ENCODE results near the gene METTL21C.

GRCh38 chr13:102693250-102693649 lies 1.6 kb downstream of the METTL21C start:
- TF ChIP-seq, protein P1, sequence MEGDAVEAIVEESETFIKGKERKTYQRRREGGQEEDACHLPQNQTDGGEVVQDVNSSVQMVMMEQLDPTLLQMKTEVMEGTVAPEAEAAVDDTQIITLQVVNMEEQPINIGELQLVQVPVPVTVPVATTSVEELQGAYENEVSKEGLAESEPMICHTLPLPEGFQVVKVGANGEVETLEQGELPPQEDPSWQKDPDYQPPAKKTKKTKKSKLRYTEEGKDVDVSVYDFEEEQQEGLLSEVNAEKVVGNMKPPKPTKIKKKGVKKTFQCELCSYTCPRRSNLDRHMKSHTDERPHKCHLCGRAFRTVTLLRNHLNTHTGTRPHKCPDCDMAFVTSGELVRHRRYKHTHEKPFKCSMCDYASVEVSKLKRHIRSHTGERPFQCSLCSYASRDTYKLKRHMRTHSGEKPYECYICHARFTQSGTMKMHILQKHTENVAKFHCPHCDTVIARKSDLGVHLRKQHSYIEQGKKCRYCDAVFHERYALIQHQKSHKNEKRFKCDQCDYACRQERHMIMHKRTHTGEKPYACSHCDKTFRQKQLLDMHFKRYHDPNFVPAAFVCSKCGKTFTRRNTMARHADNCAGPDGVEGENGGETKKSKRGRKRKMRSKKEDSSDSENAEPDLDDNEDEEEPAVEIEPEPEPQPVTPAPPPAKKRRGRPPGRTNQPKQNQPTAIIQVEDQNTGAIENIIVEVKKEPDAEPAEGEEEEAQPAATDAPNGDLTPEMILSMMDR (IDR thresholded peaks at IDR 0.05): no peak
- TF ChIP-seq POLR2A (IDR thresholded peaks at IDR 0.05): no peak
